OCI-M2 (cell line): ENCODE measurements around the gene EIF5.

ENCODE experiments used
- DNase-seq: peaks from one replicate; lab custom pipeline; 2025; ENCODE audit not compliant: unreplicated experiment; lab: John Stamatoyannopoulos, UW

The EIF5 gene

GRCh38 chr14:103392106-103392505 is 58.1 kb downstream of the EIF5 start:
- no peak for DNase-seq

- DNase-seq = no peak
These were observed 58.5 kb downstream of the EIF5 start for GRCh38 chr14:103392572-103392971.

- DNase-seq = no peak
These were observed 59.0 kb downstream of the EIF5 start for GRCh38 chr14:103393070-103393469.

- peak; percentile 76 for DNase-seq
These were observed 59.9 kb downstream of the EIF5 start for GRCh38 chr14:103393676-103394626.
